Measurements from ENCODE around the gene ACAP3. TPM values are rescaled to one million over a fixed set of nuclear protein-coding genes. Genes with fewer than 3 reads are reported as not detected.

ACAP3 gene
- total RNA-seq, 1 experiment from 2014 or later: 42.2 TPM

- ChIA-PET CTCF (interaction anchor here (0.8 kb wide), 1 partner anchor 28 kb away, joined by 3 read pairs; no protein-coding TSS in a partner anchor), POLR2A (interaction anchor here (0.6 kb wide), 1 partner anchor 20 kb away, joined by 4 read pairs; no protein-coding TSS in a partner anchor)
- ATAC-seq (no peak), DNase-seq (ENCODE audit: low spot score) (no peak)
- no peak overlapping the region for H3K4me3 Mint-ChIP-seq
- H3K36me3 Mint-ChIP-seq: peaks cover 26% of the 10 kb centered on the region
- H3K4me1 Mint-ChIP-seq: peaks cover 18% of the 10 kb centered on the region
- H3K27ac Mint-ChIP-seq: no peak overlapping the region
- no peak for TF ChIP-seq E2F4 (CRISPR knock-in tag; IDR thresholded peaks at IDR 0.05; ENCODE audit: borderline replicate concordance, low read depth)
- no peak for TF ChIP-seq MYBL2 (CRISPR knock-in tag; IDR thresholded peaks at IDR 0.05)
- no peak for TF ChIP-seq ZNF532 (CRISPR knock-in tag; IDR thresholded peaks at IDR 0.05; ENCODE audit: borderline replicate concordance)
- no peak for TF ChIP-seq RELA (CRISPR knock-in tag; IDR thresholded peaks at IDR 0.05; ENCODE audit: borderline replicate concordance)
- TF ChIP-seq IRF1 (CRISPR knock-in tag; IDR thresholded peaks at IDR 0.05): no peak
- no peak for TF ChIP-seq SMAD4 (CRISPR knock-in tag; IDR thresholded peaks at IDR 0.05)
- TF ChIP-seq TEAD4 (CRISPR knock-in tag; IDR thresholded peaks at IDR 0.05): no peak
- no peak for TF ChIP-seq OVOL2 (CRISPR knock-in tag; IDR thresholded peaks at IDR 0.05; ENCODE audit: borderline replicate concordance)
- no peak for TF ChIP-seq JUN (CRISPR knock-in tag; IDR thresholded peaks at IDR 0.05)
- no peak for TF ChIP-seq NR1H2 (CRISPR knock-in tag; IDR thresholded peaks at IDR 0.05)
- no peak for TF ChIP-seq USF2 (CRISPR knock-in tag; IDR thresholded peaks at IDR 0.05)
- no peak for TF ChIP-seq HMGA2 (CRISPR knock-in tag; IDR thresholded peaks at IDR 0.05)
- TF ChIP-seq CREB1 (CRISPR knock-in tag; IDR thresholded peaks at IDR 0.05): no peak
- no peak for TF ChIP-seq ZNF512 (CRISPR knock-in tag; IDR thresholded peaks at IDR 0.05; ENCODE audit: borderline replicate concordance)
- TF ChIP-seq CTCF (IDR thresholded peaks at IDR 0.05): no peak
- H3K27me3 Mint-ChIP-seq (ENCODE audit: low read depth): no peaks in the 10 kb centered on the region
- H3K9me3 Mint-ChIP-seq: no peaks in the 10 kb centered on the region
These were observed 40.0 kb downstream of the ACAP3 start for GRCh38 chr1:1267488-1268283.

All from WTC11 (cell line).